Measurements from ENCODE around the gene LRRC23. TPM values are rescaled to one million over a fixed set of nuclear protein-coding genes. Genes with fewer than 3 reads are reported as not detected.

Gene LRRC23
- total RNA-seq, 2 experiments from 2014 or later, result 4.6 to 5.3 TPM

GRCh38 chr12:6923003-6923732, 18.5 kb downstream of the LRRC23 start:
- no peaks in the 10 kb centered on the region for H3K27me3 Mint-ChIP-seq
- H3K4me1 Mint-ChIP-seq (ENCODE audit: low read depth), result peaks cover 46% of the 10 kb centered on the region
- no peak for DNase-seq
- H3K4me3 Mint-ChIP-seq, result no peak overlapping the region
- peaks cover 33% of the 10 kb centered on the region for H3K36me3 Mint-ChIP-seq (ENCODE audit: low read depth)
- no peak for ATAC-seq
- intact Hi-C loops (cut with micrococcal nuclease), result no loop called here
- peak overlapping the region; percentile 49 for H3K27ac Mint-ChIP-seq
- no peak for TF ChIP-seq CTCF (IDR thresholded peaks at IDR 0.05)
- CTCF ChIA-PET, result interaction anchor here (1.1 to 7.3 kb wide), 11 partner anchors 10 to 179 kb away, joined by 3 to 108 read pairs (median 16); partner anchors contain the start of genes C12orf57, ENO2, RNU7-1 and SPSB2
- POLR2A ChIA-PET, result interaction anchor here (1.4 to 36.0 kb wide), 3 partner anchors 9 to 31 kb away, joined by 11 to 1266 read pairs (median 90); partner anchors contain the start of genes C12orf57, ENO2, PTPN6 and RNU7-1
- no peaks in the 10 kb centered on the region for H3K9me3 Mint-ChIP-seq

GRCh38 chr12:6923851-6924250, 19.2 kb downstream of the LRRC23 start:
- peak overlapping the region; percentile 49 for H3K27ac Mint-ChIP-seq

GRCh38 chr12:6925239-6925539, 20.6 kb downstream of the LRRC23 start:
- no peaks in the 10 kb centered on the region for H3K27me3 Mint-ChIP-seq
- DNase-seq (no peak), ATAC-seq (no peak)
- H3K4me1 Mint-ChIP-seq (ENCODE audit: low read depth), result peaks cover 51% of the 10 kb centered on the region
- H3K9me3 Mint-ChIP-seq, result no peaks in the 10 kb centered on the region
- intact Hi-C loops (cut with micrococcal nuclease), result no loop called here
- no peak overlapping the region for H3K4me3 Mint-ChIP-seq
- no peak for TF ChIP-seq CTCF (IDR thresholded peaks at IDR 0.05)
- ChIA-PET CTCF (interaction anchor here (0.8 to 7.3 kb wide), 18 partner anchors 8 to 188 kb away, joined by 3 to 108 read pairs (median 8); partner anchors contain the start of genes C12orf57, ENO2, PTPN6 and RNU7-1), POLR2A (interaction anchor here (0.7 to 36.0 kb wide), 11 partner anchors 9 to 183 kb away, joined by 3 to 1266 read pairs (median 4); partner anchors contain the start of genes C12orf57, PTPN6 and RNU7-1)
- peaks cover 24% of the 10 kb centered on the region for H3K36me3 Mint-ChIP-seq (ENCODE audit: low read depth)
- no peak overlapping the region for H3K27ac Mint-ChIP-seq

More at GRCh38 chr12:6923851-6924250, 19.2 kb downstream of the LRRC23 start:
- peaks cover 50% of the 10 kb centered on the region for H3K4me1 Mint-ChIP-seq (ENCODE audit: low read depth)
- peaks cover 36% of the 10 kb centered on the region for H3K36me3 Mint-ChIP-seq (ENCODE audit: low read depth)
- intact Hi-C loops (cut with micrococcal nuclease), result no loop called here
- no peaks in the 10 kb centered on the region for H3K9me3 Mint-ChIP-seq
- DNase-seq (no peak), ATAC-seq (no peak)
- ChIA-PET CTCF (interaction anchor here (0.7 to 7.3 kb wide), 15 partner anchors 9 to 189 kb away, joined by 3 to 108 read pairs (median 14); partner anchors contain the start of genes C12orf57, ENO2, PTPN6 and RNU7-1), POLR2A (interaction anchor here (1.0 to 36.0 kb wide), 5 partner anchors 10 to 52 kb away, joined by 3 to 1266 read pairs (median 11); partner anchors contain the start of genes C12orf57, ENO2, PTPN6 and RNU7-1)
- TF ChIP-seq CTCF (IDR thresholded peaks at IDR 0.05), result no peak
- no peak overlapping the region for H3K4me3 Mint-ChIP-seq
- no peaks in the 10 kb centered on the region for H3K27me3 Mint-ChIP-seq

- no peak for DNase-seq
- ATAC-seq, result no peak
- H3K4me3 Mint-ChIP-seq, result peak overlapping the region; percentile 74
- peaks cover 54% of the 10 kb centered on the region for H3K4me1 Mint-ChIP-seq (ENCODE audit: low read depth)
- intact Hi-C loops (cut with micrococcal nuclease), result no loop called here
- POLR2A ChIA-PET, result interaction anchor here (0.7 to 36.0 kb wide), 11 partner anchors 9 to 183 kb away, joined by 3 to 1266 read pairs (median 4); partner anchors contain the start of genes C12orf57, ENO2, PTPN6 and RNU7-1
- H3K9me3 Mint-ChIP-seq, result no peaks in the 10 kb centered on the region
- no peak for TF ChIP-seq CTCF (IDR thresholded peaks at IDR 0.05)
- H3K27ac Mint-ChIP-seq, result no peak overlapping the region
- peaks cover 24% of the 10 kb centered on the region for H3K36me3 Mint-ChIP-seq (ENCODE audit: low read depth)
- CTCF ChIA-PET, result interaction anchor here (0.8 to 7.3 kb wide), 21 partner anchors 8 to 187 kb away, joined by 3 to 108 read pairs (median 6); partner anchors contain the start of genes C12orf57, ENO2, PTMS and PTPN6
- H3K27me3 Mint-ChIP-seq, result no peaks in the 10 kb centered on the region
Observed at GRCh38 chr12:6925540-6926279, 21.1 kb downstream of the LRRC23 start.

Data from activated CD8-positive, alpha-beta T cell treated with anti-CD3 and anti-CD28 coated beads for 36 hours (primary cell).